IMR-90 (cell line): ENCODE results near the gene GPA33. TPM values are rescaled to one million over a fixed set of nuclear protein-coding genes. Genes with fewer than 3 reads are reported as not detected.
A peak's percentile ranks its signal among the peaks of the same experiment; 100 is the strongest.

Experiments
- ATAC-seq: fragments of 200-7000 bp; cut with Tn5 transposase; 2 replicates; pipeline ENCODE4 v1.9.1; 2020; ENCODE audit warnings: low read depth, mild to moderate bottlenecking, moderate library complexity
- BruUV-seq: library from RNA; stranded (reverse); fragments of 400-500 nt; replicated peaks from 2 replicates; lab custom pipeline; 2021; lab: Mats Ljungman, UMichigan
- CTCF ChIA-PET: fragments of 300-600 bp; formaldehyde crosslinking; extraction: SDS; loops from one replicate; lab custom pipeline; 2021; ENCODE audit warnings: antibody characterized with exemption; lab: Yijun Ruan, JAX
- POLR2A ChIA-PET: fragments of 300-600 bp; sonication (Branson Sonifier 250); formaldehyde crosslinking; loops from one replicate; lab custom pipeline; 2022; ENCODE audit warnings: antibody characterized with exemption; ENCODE audit not compliant: unreplicated experiment; lab: Charles Lee
- DNase-seq: peaks from one replicate; pipeline ENCODE4 v3.0.0; 2013
- H2AFZ ChIP-seq: replicated peaks from 2 replicates; pipeline ENCODE3; 2013; ENCODE audit warnings: low read length, mild to moderate bottlenecking; ENCODE audit not compliant: poor library complexity
- H2AK5ac ChIP-seq: 2 replicates; pipeline ENCODE4 v1.6.1; 2013; ENCODE audit warnings: low read depth, low read length, inconsistent platforms
- H2AK9ac ChIP-seq: replicated peaks from 2 replicates; pipeline ENCODE3; 2013; ENCODE audit warnings: mild to moderate bottlenecking, low read depth, low read length, moderate library complexity; ENCODE audit not compliant: poor library complexity
- H2BK120ac ChIP-seq: 2 replicates; pipeline ENCODE4 v1.6.1; 2013; ENCODE audit warnings: low read depth, low read length, inconsistent platforms
- H2BK15ac ChIP-seq: 3 replicates; pipeline ENCODE4 v1.6.1; 2013; ENCODE audit warnings: low read depth, low read length, inconsistent platforms
- H2BK20ac ChIP-seq: 2 replicates; pipeline ENCODE4 v1.6.1; 2013; ENCODE audit warnings: low read depth, mild to moderate bottlenecking, inconsistent platforms, low read length, moderate library complexity
- H2BK5ac ChIP-seq: 2 replicates; pipeline ENCODE4 v1.6.1; 2013; ENCODE audit warnings: mild to moderate bottlenecking, low read depth, low read length, inconsistent platforms; ENCODE audit not compliant: poor library complexity, severe bottlenecking
- H3K14ac ChIP-seq: replicated peaks from 2 replicates; pipeline ENCODE4 v1.6.1; 2013; ENCODE audit warnings: low read depth, low read length, inconsistent platforms
- H3K18ac ChIP-seq: 2 replicates; pipeline ENCODE4 v1.6.1; 2013; ENCODE audit warnings: low read depth, low read length, control low read depth
- H3K23ac ChIP-seq: 2 replicates; pipeline ENCODE4 v1.6.1; 2013; ENCODE audit warnings: low read depth, low read length, inconsistent platforms
- H3K27ac ChIP-seq: 2 replicates; pipeline ENCODE4 v1.5.1; 2013; ENCODE audit warnings: mild to moderate bottlenecking, control low read depth, low read length; ENCODE audit not compliant: insufficient read depth
- H3K27me3 ChIP-seq: 2 replicates; pipeline ENCODE4 v1.6.1; 2013; ENCODE audit warnings: low read length; ENCODE audit not compliant: control insufficient read depth, insufficient read depth
- H3K36me3 ChIP-seq: 2 replicates; pipeline ENCODE4 v1.6.1; 2013; ENCODE audit warnings: low read length, mixed read lengths; ENCODE audit not compliant: control insufficient read depth, insufficient read depth
- H3K4ac ChIP-seq: 2 replicates; pipeline ENCODE4 v1.6.1; 2013; ENCODE audit warnings: low read depth, low read length, inconsistent platforms
- H3K4me1 ChIP-seq: 2 replicates; pipeline ENCODE4 v1.6.1; 2013; ENCODE audit warnings: low read length, mixed read lengths; ENCODE audit not compliant: control insufficient read depth, insufficient read depth
- H3K4me2 ChIP-seq: 2 replicates; pipeline ENCODE4 v1.6.1; 2013; ENCODE audit warnings: low read depth, mild to moderate bottlenecking, control low read depth, low read length, moderate library complexity
- H3K4me3 ChIP-seq: 2 replicates; pipeline ENCODE4 v1.5.1; 2013; ENCODE audit warnings: low read depth, mild to moderate bottlenecking, control low read depth, low read length, moderate library complexity; ENCODE audit not compliant: insufficient read depth
- H3K56ac ChIP-seq: 2 replicates; pipeline ENCODE4 v1.6.1; 2013; ENCODE audit warnings: low read length, inconsistent platforms; ENCODE audit not compliant: insufficient read depth; ENCODE audit errors: extremely low read depth
- H3K79me1 ChIP-seq, 2 experiments: 2 replicates each; pipeline ENCODE4 v1.6.1; 2013; ENCODE audit warnings: low read length in 2 of 2, inconsistent platforms in 1 of 2, low read depth in 1 of 2
- H3K9ac ChIP-seq: 2 replicates; pipeline ENCODE4 v1.6.1; 2013; ENCODE audit warnings: low read depth, low read length, control low read depth
- H3K9me1 ChIP-seq: 2 replicates; pipeline ENCODE4 v1.6.1; 2013; ENCODE audit warnings: low read length, inconsistent platforms; ENCODE audit not compliant: insufficient read depth
- H3K9me3 ChIP-seq: 2 replicates; pipeline ENCODE4 v1.6.1; 2013; ENCODE audit warnings: low read length; ENCODE audit not compliant: control insufficient read depth, insufficient read depth
- H4K20me1 ChIP-seq: 2 replicates; pipeline ENCODE4 v1.6.1; 2013; ENCODE audit warnings: low read length, inconsistent platforms; ENCODE audit not compliant: insufficient read depth
- H4K5ac ChIP-seq: 2 replicates; pipeline ENCODE4 v1.6.1; 2013; ENCODE audit warnings: mild to moderate bottlenecking, low read depth, low read length, control low read depth
- H4K8ac ChIP-seq, 2 experiments: 2 replicates each; pipeline ENCODE4 v1.6.1; 2013; ENCODE audit warnings: low read depth in 2 of 2, low read length in 2 of 2, control low read depth in 1 of 2, inconsistent platforms in 1 of 2
- H4K91ac ChIP-seq: 2 replicates; pipeline ENCODE4 v1.6.1; 2013; ENCODE audit warnings: low read depth, low read length, inconsistent platforms; ENCODE audit not compliant: insufficient read depth
- CEBPB ChIP-seq: IDR thresholded peaks from 2 replicates; pipeline ENCODE4 v1.6.1; 2012; ENCODE audit warnings: low read depth, low read length, improper control_type of control experiment
- CHD1 ChIP-seq: IDR thresholded peaks from 2 replicates; pipeline ENCODE4 v1.6.1; 2012; ENCODE audit warnings: low read depth, low read length, improper control_type of control experiment
- ELK1 ChIP-seq: fragments of 150-350 bp; IDR thresholded peaks from 2 replicates; pipeline ENCODE4 v1.6.1; 2016; ENCODE audit warnings: low read depth, mild to moderate bottlenecking, low read length, moderate library complexity, borderline replicate concordance
- FOS ChIP-seq: fragments of 150-350 bp; IDR thresholded peaks from 2 replicates; pipeline ENCODE4 v1.6.1; 2016; ENCODE audit warnings: low read depth, low read length
- MXI1 ChIP-seq: IDR thresholded peaks from 2 replicates; pipeline ENCODE4 v1.6.1; 2012; ENCODE audit warnings: low read depth, mild to moderate bottlenecking, low read length, moderate library complexity, borderline replicate concordance
- NFE2L2 ChIP-seq: fragments of 150-350 bp; IDR thresholded peaks from 2 replicates; pipeline ENCODE4 v1.6.1; 2016; ENCODE audit warnings: low read depth, mild to moderate bottlenecking, low read length
- POLR2A ChIP-seq: IDR thresholded peaks from 2 replicates; pipeline ENCODE4 v1.6.1; 2012; ENCODE audit warnings: mild to moderate bottlenecking, low read depth, low read length
- RAD21 ChIP-seq: IDR thresholded peaks from 2 replicates; pipeline ENCODE4 v1.6.1; 2012; ENCODE audit warnings: low read length, improper control_type of control experiment
- RCOR1 ChIP-seq: IDR thresholded peaks from 2 replicates; pipeline ENCODE4 v1.6.1; 2012; ENCODE audit warnings: mild to moderate bottlenecking, low read length, improper control_type of control experiment; ENCODE audit not compliant: insufficient replicate concordance
- SMC3 ChIP-seq: fragments of 150-350 bp; IDR thresholded peaks from 2 replicates; pipeline ENCODE4 v1.6.1; 2016; ENCODE audit warnings: low read depth, mild to moderate bottlenecking, antibody characterized with exemption, low read length, moderate library complexity
- USF2 ChIP-seq: fragments of 150-350 bp; IDR thresholded peaks from 2 replicates; pipeline ENCODE4 v1.6.1; 2017; ENCODE audit warnings: mild to moderate bottlenecking, antibody characterized with exemption, low read length, low read depth
- WGBS, 2 experiments: methylation state at CpG; one replicate each; pipeline versions ENCODE4 v1.1.5 to v1.1.7; 2013; ENCODE audit warnings: missing lambda C conversion rate in 2 of 2; ENCODE audit not compliant: insufficient read length in 1 of 2; ENCODE audit errors: extremely low coverage in 2 of 2; 5-methylcytosine and 5-hydroxymethylcytosine counted together
- dilution Hi-C: fragments of 300-500 bp; cut with HindIII; formaldehyde crosslinking; loops from one replicate; pipeline ENCODE4 v1.14.3; 2018; ENCODE audit warnings: low sequenced_read_pairs; ENCODE audit not compliant: unreplicated experiment
- in situ Hi-C: fragments of 300-500 bp; cut with MboI; formaldehyde crosslinking; loops from 3 replicates; pipeline ENCODE4 v1.14.3; 2019; ENCODE audit warnings: low sequenced_read_pairs, inconsistent platforms, mixed read lengths
- intact Hi-C: fragments of 100-400 bp; cut with micrococcal nuclease; formaldehyde crosslinking; loops from 2 replicates; pipeline ENCODE4 v1.10.0; 2022
- polyA plus RNA-seq, 3 experiments: library from polyadenylated mRNA; depleted of rRNA; stranded (reverse); fragments of >200 nt; gene quantifications; 2 replicates each; pipeline ENCODE4 v1.2.3, GENCODE V29; 2012; ENCODE audit warnings: low replicate concordance in 1 of 3
- total RNA-seq: library from RNA; depleted of rRNA; stranded (reverse); fragments of >200 nt; gene quantifications from 2 replicates; pipeline ENCODE4 v1.2.3, GENCODE V29; 2012

Gene GPA33
- total and polyA plus RNA-seq, 2 of the 4 experiments (the other 2 are of a cell fraction): not detected

DNA sequence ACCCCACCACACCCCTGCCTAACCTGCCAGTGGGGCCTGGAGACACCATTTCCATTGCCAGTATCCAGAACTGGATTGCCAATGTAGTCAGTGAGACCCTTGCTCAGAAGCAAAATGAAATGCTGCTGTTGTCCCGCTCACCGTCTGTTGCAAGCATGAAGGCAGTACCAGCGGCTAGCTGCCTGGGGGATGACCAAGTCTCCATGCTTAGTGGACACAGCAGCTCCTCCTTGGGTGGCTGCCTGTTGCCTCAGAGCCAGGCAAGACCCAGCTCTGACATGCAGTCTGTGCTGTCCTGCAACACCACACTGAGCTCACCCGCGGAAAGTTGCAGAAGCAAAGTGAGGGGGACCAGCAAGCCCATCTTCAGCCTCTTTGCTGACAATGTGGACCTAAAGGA is 37.1 kb upstream of the GPA33 start:
- Histone ChIP-seq H4K5ac (no peak overlapping the region), H3K56ac (no peak overlapping the region), H3K4ac (no peak overlapping the region), H3K36me3 (no peaks in the 10 kb centered on the region), H3K14ac (no peak overlapping the region), H3K79me1 (no peaks in the 10 kb centered on the region), H2BK20ac (no peak overlapping the region), H3K23ac (no peak overlapping the region), H3K9me3 (no peaks in the 10 kb centered on the region), H2AK5ac (no peak overlapping the region), H4K91ac (no peak overlapping the region), H2BK15ac (no peak overlapping the region), H3K4me3 (no peak overlapping the region), H2BK120ac (no peak overlapping the region), H2AFZ (peak overlapping the region; percentile 43), H3K27ac (no peak overlapping the region), H3K9ac (no peak overlapping the region), H2AK9ac (no peak overlapping the region), H2BK5ac (no peak overlapping the region), H3K27me3 (peaks cover 6% of the 10 kb centered on the region), H3K9me1 (no peaks in the 10 kb centered on the region), H3K18ac (no peak overlapping the region), H3K4me2 (no peak overlapping the region), H3K4me1 (no peaks in the 10 kb centered on the region), H4K8ac (no peak overlapping the region), H4K20me1 (no peaks in the 10 kb centered on the region)
- ATAC-seq (no peak), DNase-seq (no peak)
- in situ Hi-C loops: no loop called here
- TF ChIP-seq USF2: no peak
- no peak for TF ChIP-seq RCOR1
- no peak for TF ChIP-seq RAD21
- TF ChIP-seq CEBPB: no peak
- no peak for TF ChIP-seq POLR2A
- TF ChIP-seq FOS: no peak
- no peak for TF ChIP-seq CHD1
- no peak for TF ChIP-seq SMC3
- no peak for TF ChIP-seq ELK1
- TF ChIP-seq MXI1: no peak
- TF ChIP-seq NFE2L2: no peak
- BruUV-seq: no TSS peak
- CTCF ChIA-PET: no interaction called here
- WGBS, 2 experiments: no CpG with 5 or more reads among the region's 5 CpGs
- dilution Hi-C loops: no loop called here
- intact Hi-C loops: no loop called here
- POLR2A ChIA-PET: no interaction called here
